H9 (cell line): ENCODE data around the gene C19orf44. TPM values are rescaled to one million over a fixed set of nuclear protein-coding genes. Genes with fewer than 3 reads are reported as not detected.

ENCODE experiments used
- DNase-seq: peaks from one replicate; pipeline ENCODE4 v3.0.0-alpha.2; 2017
- H2AFZ ChIP-seq: one replicate; pipeline ENCODE4 v1.6.1; 2013; ENCODE audit warnings: mild to moderate bottlenecking, low read length, control low read depth, moderate library complexity
- H2AK5ac ChIP-seq: 2 replicates; pipeline ENCODE4 v1.6.1; 2013; ENCODE audit warnings: low read length, control low read depth, mixed read lengths; ENCODE audit not compliant: insufficient read length
- H2BK120ac ChIP-seq: one replicate; pipeline ENCODE4 v1.6.1; 2013; ENCODE audit warnings: low read depth, mild to moderate bottlenecking, low read length, control low read depth, inconsistent platforms; ENCODE audit not compliant: poor library complexity, severe bottlenecking
- H2BK12ac ChIP-seq: 2 replicates; pipeline ENCODE4 v1.6.1; 2013; ENCODE audit warnings: low read length, control low read depth, mixed read lengths, low read depth; ENCODE audit not compliant: insufficient read length
- H2BK15ac ChIP-seq: 2 replicates; pipeline ENCODE4 v1.6.1; 2013; ENCODE audit warnings: low read depth, low read length, control low read depth
- H2BK20ac ChIP-seq: one replicate; pipeline ENCODE4 v1.6.1; 2013; ENCODE audit warnings: low read depth, mild to moderate bottlenecking, low read length, control low read depth, inconsistent platforms; ENCODE audit not compliant: poor library complexity, severe bottlenecking
- H2BK5ac ChIP-seq: 2 replicates; pipeline ENCODE4 v1.6.1; 2013; ENCODE audit warnings: low read length, control low read depth, mixed read lengths; ENCODE audit not compliant: insufficient read length
- H3K14ac ChIP-seq: 2 replicates; pipeline ENCODE4 v1.6.1; 2013; ENCODE audit warnings: low read length, control low read depth; ENCODE audit not compliant: insufficient read depth
- H3K18ac ChIP-seq: 2 replicates; pipeline ENCODE4 v1.6.1; 2013; ENCODE audit warnings: low read depth, mild to moderate bottlenecking, mixed read lengths, low read length, control low read depth; ENCODE audit not compliant: insufficient read length
- H3K23ac ChIP-seq: 2 replicates; pipeline ENCODE4 v1.6.1; 2013; ENCODE audit warnings: low read length, control low read depth, mixed read lengths, low read depth; ENCODE audit not compliant: insufficient read length
- H3K23me2 ChIP-seq: 2 replicates; pipeline ENCODE4 v1.6.1; 2013; ENCODE audit warnings: low read depth, mild to moderate bottlenecking, mixed read lengths, low read length, control low read depth; ENCODE audit not compliant: insufficient read length, poor library complexity, severe bottlenecking
- H3K27ac ChIP-seq: 2 replicates; pipeline ENCODE4 v1.5.1; 2013; ENCODE audit warnings: low read length, control low read depth, mixed read lengths, low read depth; ENCODE audit not compliant: insufficient read length
- H3K27me3 ChIP-seq: 2 replicates; pipeline ENCODE4 v1.6.1; 2013; ENCODE audit warnings: low read length, control low read depth, inconsistent platforms; ENCODE audit not compliant: insufficient read depth
- H3K4ac ChIP-seq: 2 replicates; pipeline ENCODE4 v1.6.1; 2013; ENCODE audit warnings: low read depth, mild to moderate bottlenecking, control low read depth, inconsistent platforms, low read length, moderate library complexity
- H3K4me1 ChIP-seq: 2 replicates; pipeline ENCODE4 v1.6.1; 2013; ENCODE audit warnings: low read length, control low read depth, inconsistent platforms; ENCODE audit not compliant: insufficient read depth
- H3K4me2 ChIP-seq: 2 replicates; pipeline ENCODE4 v1.6.1; 2013; ENCODE audit warnings: low read length, control low read depth, mixed read lengths; ENCODE audit not compliant: insufficient read length, insufficient read depth
- H3K56ac ChIP-seq: 2 replicates; pipeline ENCODE4 v1.6.1; 2013; ENCODE audit warnings: low read depth, mild to moderate bottlenecking, mixed read lengths, low read length, control low read depth; ENCODE audit not compliant: insufficient read length
- H3K79me1 ChIP-seq: 2 replicates; pipeline ENCODE4 v1.6.1; 2013; ENCODE audit warnings: low read depth, mild to moderate bottlenecking, moderate library complexity, low read length, control low read depth, inconsistent platforms; ENCODE audit not compliant: insufficient read depth, poor library complexity, severe bottlenecking
- H3K79me2 ChIP-seq: 2 replicates; pipeline ENCODE4 v1.6.1; 2013; ENCODE audit warnings: low read length, control low read depth, inconsistent platforms; ENCODE audit not compliant: insufficient read depth
- H3K9ac ChIP-seq: 2 replicates; pipeline ENCODE4 v1.6.1; 2013; ENCODE audit warnings: low read length, control low read depth, mixed read lengths; ENCODE audit not compliant: insufficient read length; ENCODE audit errors: extremely low read depth
- H3K9me3 ChIP-seq: one replicate; pipeline ENCODE4 v1.6.1; 2013; ENCODE audit warnings: low read depth, low read length, inconsistent platforms; ENCODE audit not compliant: control insufficient read depth
- H3T11ph ChIP-seq: one replicate; pipeline ENCODE4 v1.6.1; 2013; ENCODE audit warnings: mild to moderate bottlenecking, low read length, control low read depth, inconsistent platforms
- H4K20me1 ChIP-seq: one replicate; pipeline ENCODE4 v1.6.1; 2013; ENCODE audit not compliant: control insufficient read depth, insufficient read length, insufficient read depth
- H4K5ac ChIP-seq: 2 replicates; pipeline ENCODE4 v1.6.1; 2013; ENCODE audit warnings: low read depth, mild to moderate bottlenecking, mixed read lengths, low read length, control low read depth; ENCODE audit not compliant: insufficient read length
- H4K8ac ChIP-seq: replicated peaks from 2 replicates; pipeline ENCODE4 v1.6.1; 2013; ENCODE audit warnings: low read length, control low read depth, mixed read lengths, low read depth; ENCODE audit not compliant: insufficient read length
- H4K91ac ChIP-seq: 2 replicates; pipeline ENCODE4 v1.6.1; 2013; ENCODE audit warnings: low read depth, mild to moderate bottlenecking, moderate library complexity, mixed read lengths, low read length, control low read depth; ENCODE audit not compliant: insufficient read length
- H3K27ac Mint-ChIP-seq, 3 experiments: 2 replicates in 2 of 3; 3 replicates in 1 of 3; pipeline ENCODE4 v1.8.0; 2020 to 2021; ENCODE audit warnings: mixed read lengths in 3 of 3, mild to moderate bottlenecking in 1 of 3, moderate library complexity in 1 of 3
- H3K27me3 Mint-ChIP-seq: 2 replicates; pipeline ENCODE4 v1.8.0; 2021; ENCODE audit warnings: low read depth, mild to moderate bottlenecking, moderate library complexity, mixed read lengths
- H3K36me3 Mint-ChIP-seq, 3 experiments: 2 replicates in 2 of 3; 3 replicates in 1 of 3; pipeline ENCODE4 v1.8.0; 2020 to 2021; ENCODE audit warnings: low read depth in 3 of 3, mixed read lengths in 3 of 3; ENCODE audit not compliant: insufficient read depth in 1 of 3
- H3K4me1 Mint-ChIP-seq, 2 experiments: 2 replicates each; pipeline ENCODE4 v1.8.0; 2020; ENCODE audit warnings: mixed read lengths in 2 of 2
- H3K4me3 Mint-ChIP-seq, 2 experiments: 2 replicates in 1 of 2; 3 replicates in 1 of 2; pipeline ENCODE4 v1.8.0; 2020 to 2021; ENCODE audit warnings: mild to moderate bottlenecking in 2 of 2, mixed read lengths in 2 of 2, moderate library complexity in 1 of 2
- H3K9me3 Mint-ChIP-seq, 2 experiments: 2 replicates in 1 of 2; 3 replicates in 1 of 2; pipeline ENCODE4 v1.8.0; 2020; ENCODE audit warnings: mild to moderate bottlenecking in 2 of 2, mixed read lengths in 2 of 2, moderate library complexity in 1 of 2
- WGBS: extraction: QIAGEN DNeasy Blood & Tissue Kit; methylation state at CpG from one replicate; pipeline ENCODE4 v1.1.7; 2013; ENCODE audit warnings: missing lambda C conversion rate, low lambda C conversion rate, mixed read lengths; ENCODE audit not compliant: insufficient read length; ENCODE audit errors: extremely low coverage; 5-methylcytosine and 5-hydroxymethylcytosine counted together
- total RNA-seq: library from RNA; stranded (reverse); gene quantifications from 2 replicates; pipeline ENCODE4 v1.2.1, GENCODE V29; 2021
- TF ChIP-seq, protein P1 (sequence below): fragments of 200-600 bp; sonication (generic); conservative IDR thresholded peaks from 3 replicates; pipeline ENCODE4 v1.8.0; 2021; ENCODE audit warnings: antibody characterized with exemption, mild to moderate bottlenecking

Gene C19orf44
- total RNA-seq, 1 experiment from 2014 or later, result 6.4 TPM

DNA sequence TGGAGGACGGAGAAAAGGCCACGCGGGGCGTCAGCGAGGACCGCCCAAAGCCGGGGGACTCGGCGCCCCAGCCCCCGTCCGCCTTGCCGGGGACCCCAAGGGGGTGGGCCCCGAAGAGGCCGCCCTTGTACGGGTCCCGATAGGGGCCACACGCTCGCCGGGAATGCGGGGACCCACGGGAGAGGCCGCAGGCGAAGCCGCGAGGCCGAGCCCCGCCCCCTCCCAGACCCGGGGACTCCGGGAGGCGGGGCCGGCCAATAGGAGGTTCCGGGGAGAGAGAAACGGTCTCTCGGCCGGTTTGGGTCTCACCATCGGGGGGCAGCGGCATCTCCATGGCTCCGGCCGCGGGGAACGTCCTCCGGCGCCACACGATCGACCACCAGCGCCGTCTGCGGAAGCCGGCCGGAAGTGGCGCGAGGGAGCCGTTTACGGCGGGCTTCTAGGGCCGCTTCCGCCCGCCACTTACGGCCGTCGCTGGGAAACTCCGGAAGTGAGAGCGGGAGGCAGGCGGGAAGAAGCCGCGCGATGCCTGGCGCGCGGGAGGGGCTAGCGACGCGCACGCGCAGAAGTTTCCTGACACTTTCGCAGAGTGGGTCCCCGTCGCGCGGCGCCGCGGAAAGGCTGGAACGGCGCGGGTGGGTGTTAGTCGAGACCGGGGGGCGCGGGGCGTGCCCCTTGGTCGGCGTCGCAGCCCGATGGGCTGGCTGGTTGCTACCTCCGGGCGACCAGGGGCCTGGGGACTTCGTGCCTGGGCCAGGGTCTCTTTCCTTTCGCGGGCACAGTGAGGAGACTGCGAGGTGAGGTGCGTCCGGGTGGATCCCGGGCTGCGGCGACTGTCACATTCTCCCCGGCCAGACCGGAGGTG is 46.1 kb downstream of the C19orf44 start, which contains the start of gene CHERP:
Gene CHERP, minus strand, starts transcription at position 393 of the 865 bp plus-strand sequence. Its CDS starts 59 bp downstream, at position 334.
- H2BK5ac ChIP-seq, result no peak within 1 kb of the TSS
- peak; percentile 92 for DNase-seq
- Mint-ChIP-seq H3K4me3 (peak within 1 kb of the TSS; percentile 91 to 96), H3K36me3 (peaks cover 28 to 43% (median 41%) of the 10 kb centered on the region in 3 experiments; a peak in 6 of 7 replicates), H3K27ac (peak within 1 kb of the TSS; percentile 62 to 93 (median 67)), H3K27me3 (no peaks in the 10 kb centered on the region), H3K4me1 (peaks cover 13 to 16% of the 10 kb centered on the region in 2 experiments), H3K9me3 (no peaks in the 10 kb centered on the region)
- no peak within 1 kb of the TSS for H4K5ac ChIP-seq
- no peak within 1 kb of the TSS for H3K56ac ChIP-seq
- no peak within 1 kb of the TSS for H3K4ac ChIP-seq
- H3T11ph ChIP-seq, result no peak within 1 kb of the TSS
- H2BK120ac ChIP-seq, result no peak within 1 kb of the TSS
- H4K8ac ChIP-seq, result no peak within 1 kb of the TSS
- no CpG with 5 or more reads among the region's 108 CpGs for WGBS
- H3K14ac ChIP-seq, result peak within 1 kb of the TSS; percentile 71
- no peak within 1 kb of the TSS for H3K23ac ChIP-seq
- H3K27me3 ChIP-seq, result no peaks in the 10 kb centered on the region
- TF ChIP-seq, protein P1, sequence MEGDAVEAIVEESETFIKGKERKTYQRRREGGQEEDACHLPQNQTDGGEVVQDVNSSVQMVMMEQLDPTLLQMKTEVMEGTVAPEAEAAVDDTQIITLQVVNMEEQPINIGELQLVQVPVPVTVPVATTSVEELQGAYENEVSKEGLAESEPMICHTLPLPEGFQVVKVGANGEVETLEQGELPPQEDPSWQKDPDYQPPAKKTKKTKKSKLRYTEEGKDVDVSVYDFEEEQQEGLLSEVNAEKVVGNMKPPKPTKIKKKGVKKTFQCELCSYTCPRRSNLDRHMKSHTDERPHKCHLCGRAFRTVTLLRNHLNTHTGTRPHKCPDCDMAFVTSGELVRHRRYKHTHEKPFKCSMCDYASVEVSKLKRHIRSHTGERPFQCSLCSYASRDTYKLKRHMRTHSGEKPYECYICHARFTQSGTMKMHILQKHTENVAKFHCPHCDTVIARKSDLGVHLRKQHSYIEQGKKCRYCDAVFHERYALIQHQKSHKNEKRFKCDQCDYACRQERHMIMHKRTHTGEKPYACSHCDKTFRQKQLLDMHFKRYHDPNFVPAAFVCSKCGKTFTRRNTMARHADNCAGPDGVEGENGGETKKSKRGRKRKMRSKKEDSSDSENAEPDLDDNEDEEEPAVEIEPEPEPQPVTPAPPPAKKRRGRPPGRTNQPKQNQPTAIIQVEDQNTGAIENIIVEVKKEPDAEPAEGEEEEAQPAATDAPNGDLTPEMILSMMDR, result no peak
- peaks cover 34% of the 10 kb centered on the region; the same call in 1 of the 2 replicates for H3K79me2 ChIP-seq
- H2BK12ac ChIP-seq, result no peak within 1 kb of the TSS
- H2AK5ac ChIP-seq, result no peak within 1 kb of the TSS
- H3K4me2 ChIP-seq, result peak within 1 kb of the TSS; percentile 95
- H3K79me1 ChIP-seq, result peaks cover 16% of the 10 kb centered on the region
- no peaks in the 10 kb centered on the region for H4K20me1 ChIP-seq
- H2BK20ac ChIP-seq, result no peak within 1 kb of the TSS
- H2AFZ ChIP-seq, result no peak within 1 kb of the TSS
- H3K18ac ChIP-seq, result peak within 1 kb of the TSS; percentile 68
- no peak within 1 kb of the TSS for H3K27ac ChIP-seq
- H2BK15ac ChIP-seq, result peak within 1 kb of the TSS; percentile 87; the same call in 1 of the 2 replicates
- H3K9ac ChIP-seq, result peak within 1 kb of the TSS; percentile 87
- H4K91ac ChIP-seq, result no peak within 1 kb of the TSS
- peaks cover 13% of the 10 kb centered on the region for H3K23me2 ChIP-seq
- no peaks in the 10 kb centered on the region; the same call in 1 of the 2 replicates for H3K4me1 ChIP-seq
- H3K9me3 ChIP-seq, result no peaks in the 10 kb centered on the region
